ENCODE data around the gene PLCB1. TPM values are rescaled to one million over a fixed set of nuclear protein-coding genes. Genes with fewer than 3 reads are reported as not detected.
A peak's percentile ranks its signal among the peaks of the same experiment; 100 is the strongest.
"Not testable (repeated sequence)": the region's sequence is repeated elsewhere in the genome, so short reads cannot be mapped to it uniquely, and the experiment has no call there.

PLCB1 gene
- total and polyA plus RNA-seq, 2 donors (not counting 1 experiment from before 2014, with no cell fraction given): 13.4 to 23.3 TPM

- no peak overlapping the region for H3K9ac ChIP-seq (ENCODE audit: insufficient read depth, low read length)
- no peak for DNase-seq (ENCODE audit: low read depth in 2 of 2)
- H3K27me3 ChIP-seq (ENCODE audit: control insufficient read depth, insufficient read depth, low read length): no peaks in the 10 kb centered on the region
- no peak overlapping the region for H3K27ac ChIP-seq (ENCODE audit: insufficient read depth, low read length)
- H3K36me3 ChIP-seq (ENCODE audit: control insufficient read depth, insufficient read depth, low read length): no peaks in the 10 kb centered on the region
- TF ChIP-seq CTCF (conservative IDR thresholded peaks at IDR 0.05 in 1 of 2, IDR thresholded peaks at IDR 0.05 in 1 of 2; ENCODE audit: low read depth in 1 of 2, low read length in 2 of 2) (peak; percentile 15 to 38), EZH2 (IDR thresholded peaks at IDR 0.05; ENCODE audit: low read length, missing control alignments) (no peak)
- no peak overlapping the region for H2AFZ ChIP-seq (ENCODE audit: low read length)
- no peaks in the 10 kb centered on the region for H3K9me3 ChIP-seq (ENCODE audit: control insufficient read depth, insufficient read depth, low read depth, low read length)
- H3K4me2 ChIP-seq (ENCODE audit: extremely low read depth, insufficient read depth, low read length): no peak overlapping the region
- H3K79me2 ChIP-seq (ENCODE audit: control insufficient read depth, insufficient read depth, low read length): no peaks in the 10 kb centered on the region
- H3K4me1 ChIP-seq (ENCODE audit: control insufficient read depth, extremely low read depth, insufficient read depth, low read length): no peaks in the 10 kb centered on the region
- no peaks in the 10 kb centered on the region for H4K20me1 ChIP-seq (ENCODE audit: control insufficient read depth, extremely low read depth, insufficient read depth, low read length)
- no peak overlapping the region for H3K4me3 ChIP-seq (replicated peaks in 1 of 4; ENCODE audit: control extremely low read depth in 1 of 4, insufficient read depth in 1 of 4, low read depth in 3 of 4, low read length in 4 of 4)
Observed at GRCh38 chr20:8829256-8829655, 697.2 kb downstream of the PLCB1 start.

- H3K4me1 ChIP-seq (ENCODE audit: control insufficient read depth, extremely low read depth, insufficient read depth, low read length); H3K9me3 ChIP-seq (ENCODE audit: control insufficient read depth, insufficient read depth, low read depth, low read length); H3K27me3 ChIP-seq (ENCODE audit: control insufficient read depth, insufficient read depth, low read length); H3K4me2 ChIP-seq (ENCODE audit: extremely low read depth, insufficient read depth, low read length); DNase-seq (ENCODE audit: low read depth in 2 of 2); H3K36me3 ChIP-seq (ENCODE audit: control insufficient read depth, insufficient read depth, low read length); H3K79me2 ChIP-seq (ENCODE audit: control insufficient read depth, insufficient read depth, low read length); H3K4me3 ChIP-seq (replicated peaks in 1 of 4; ENCODE audit: control extremely low read depth in 1 of 4, insufficient read depth in 1 of 4, low read depth in 3 of 4, low read length in 4 of 4); H2AFZ ChIP-seq (ENCODE audit: low read length); H4K20me1 ChIP-seq (ENCODE audit: control insufficient read depth, extremely low read depth, insufficient read depth, low read length); H3K27ac ChIP-seq (ENCODE audit: insufficient read depth, low read length); H3K9ac ChIP-seq (ENCODE audit: insufficient read depth, low read length): not testable (repeated sequence)
Observed at GRCh38 chr20:8834294-8834693, 702.2 kb downstream of the PLCB1 start.

- Histone ChIP-seq H3K27ac (ENCODE audit: insufficient read depth, low read length) (no peak overlapping the region), H3K4me3 (replicated peaks in 1 of 4; ENCODE audit: control extremely low read depth in 1 of 4, insufficient read depth in 1 of 4, low read depth in 3 of 4, low read length in 4 of 4) (no peak overlapping the region), H3K9ac (ENCODE audit: insufficient read depth, low read length) (no peak overlapping the region), H3K4me2 (ENCODE audit: extremely low read depth, insufficient read depth, low read length) (no peak overlapping the region), H3K36me3 (ENCODE audit: control insufficient read depth, insufficient read depth, low read length) (no peaks in the 10 kb centered on the region), H4K20me1 (ENCODE audit: control insufficient read depth, extremely low read depth, insufficient read depth, low read length) (no peaks in the 10 kb centered on the region), H3K9me3 (ENCODE audit: control insufficient read depth, insufficient read depth, low read depth, low read length) (no peaks in the 10 kb centered on the region), H3K4me1 (ENCODE audit: control insufficient read depth, extremely low read depth, insufficient read depth, low read length) (peaks cover 5% of the 10 kb centered on the region), H3K79me2 (ENCODE audit: control insufficient read depth, insufficient read depth, low read length) (no peaks in the 10 kb centered on the region), H2AFZ (ENCODE audit: low read length) (no peak overlapping the region), H3K27me3 (ENCODE audit: control insufficient read depth, insufficient read depth, low read length) (no peaks in the 10 kb centered on the region)
- TF ChIP-seq CTCF (conservative IDR thresholded peaks at IDR 0.05 in 1 of 2, IDR thresholded peaks at IDR 0.05 in 1 of 2; ENCODE audit: low read depth in 1 of 2, low read length in 2 of 2): no peak
- TF ChIP-seq EZH2 (IDR thresholded peaks at IDR 0.05; ENCODE audit: low read length, missing control alignments): no peak
- no peak for DNase-seq (ENCODE audit: low read depth in 2 of 2)
Observed at GRCh38 chr20:8834851-8835250, 702.8 kb downstream of the PLCB1 start.
